Dermis blood vessel endothelial cell (primary cell): ENCODE measurements around the gene STARD10. TPM values are rescaled to one million over a fixed set of nuclear protein-coding genes. Genes with fewer than 3 reads are reported as not detected.

ENCODE experiments used
- DNase-seq: peaks from one replicate; pipeline ENCODE4 v3.0.0; 2010
- total RNA-seq: library from RNA; depleted of rRNA; stranded (reverse); fragments of >200 nt; gene quantifications from 2 replicates; pipeline ENCODE4 v1.2.3, GENCODE V29; 2014

STARD10 gene
- total RNA-seq, 1 donor from 2014 or later = 60.4 TPM

DNA sequence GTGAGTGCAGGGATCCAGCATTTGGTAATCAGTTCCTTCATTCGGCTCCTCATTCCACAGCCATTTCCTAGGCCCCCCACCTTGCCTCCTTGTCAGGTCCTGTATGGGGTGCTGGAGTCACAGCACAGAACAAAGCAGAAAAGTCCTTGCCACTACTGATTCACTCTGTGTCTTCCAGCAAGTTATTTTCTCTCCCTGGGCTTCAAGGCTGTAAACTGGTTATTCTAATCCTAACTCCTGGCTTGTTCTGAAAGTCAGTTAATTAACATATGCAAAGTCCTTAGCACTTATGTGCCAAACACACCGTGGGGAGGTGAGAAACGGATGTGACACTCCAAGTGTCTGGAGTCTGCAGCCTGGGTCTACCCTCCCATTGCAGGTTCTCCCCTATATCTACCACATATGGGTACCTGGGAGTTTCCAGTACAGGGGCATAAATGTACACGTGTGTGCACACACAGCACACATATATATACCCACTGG is 89.0 kb downstream of the STARD10 start:
- no peak for DNase-seq

Other genes starting within 250 kb of the STARD10 start
- gene PDE2A, start 119.6 kb downstream of the STARD10 start, total RNA-seq = 351 and 380 TPM in 2 replicates
- 80.0 and 127 TPM in 2 replicates for gene ARAP1, start 41.6 kb downstream of the STARD10 start, total RNA-seq
- gene ATG16L2, start 20.4 kb upstream of the STARD10 start, total RNA-seq = 6.5 and 22.1 TPM in 2 replicates